HG03060 (cell line): Measurements from ENCODE around the gene DGKI.

ENCODE experiments used
- ATAC-seq: cut with Tn5 transposase; IDR thresholded peaks from one replicate; pipeline ENCODE4 v1.9.1; 2021; ENCODE audit warnings: low read depth, moderate number of reproducible peaks; ENCODE audit not compliant: unreplicated experiment

Gene DGKI

DNA sequence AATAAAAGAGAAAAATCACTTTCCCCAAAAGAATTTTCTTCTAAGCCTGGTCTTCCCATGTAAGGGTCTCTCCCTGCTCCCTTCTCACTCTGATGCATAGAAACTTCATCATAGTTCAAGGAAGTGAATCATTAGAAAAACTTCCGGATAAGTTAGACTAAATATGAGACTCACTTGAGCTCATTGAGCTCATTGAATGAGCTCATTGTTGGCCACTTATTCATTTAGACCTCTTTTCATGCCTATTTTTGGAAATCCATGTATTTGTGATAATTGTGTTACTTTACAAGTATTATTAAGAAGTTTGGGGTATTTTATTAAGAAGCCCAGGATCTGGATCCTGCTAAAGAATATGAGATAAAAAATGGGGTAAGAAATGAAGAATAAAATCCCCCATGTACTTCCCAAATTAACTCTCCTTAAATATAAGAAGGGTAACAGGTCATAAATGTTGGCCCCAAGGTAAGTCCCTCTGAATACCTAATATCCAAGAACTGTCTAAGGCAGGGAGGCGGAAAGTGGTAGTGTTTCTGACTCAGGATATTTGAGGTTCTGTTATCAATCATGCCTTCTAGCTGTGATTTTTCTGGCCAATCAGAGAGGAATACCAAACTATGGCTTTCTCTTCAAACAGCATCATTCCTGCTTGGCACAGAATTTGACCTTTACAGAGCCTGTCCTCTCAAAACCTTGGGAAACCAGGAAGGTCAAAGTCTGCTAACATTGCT lies 266.7 kb downstream of the DGKI start:
- ATAC-seq, result no peak

GRCh38 chr7:137578541-137578940 lies 268.2 kb downstream of the DGKI start:
- ATAC-seq, result no peak

- ATAC-seq, result no peak
Measured at GRCh38 chr7:137577184-137577583, 269.6 kb downstream of the DGKI start.

GRCh38 chr7:137576481-137576880 lies 270.3 kb downstream of the DGKI start:
- ATAC-seq, result no peak

DNA sequence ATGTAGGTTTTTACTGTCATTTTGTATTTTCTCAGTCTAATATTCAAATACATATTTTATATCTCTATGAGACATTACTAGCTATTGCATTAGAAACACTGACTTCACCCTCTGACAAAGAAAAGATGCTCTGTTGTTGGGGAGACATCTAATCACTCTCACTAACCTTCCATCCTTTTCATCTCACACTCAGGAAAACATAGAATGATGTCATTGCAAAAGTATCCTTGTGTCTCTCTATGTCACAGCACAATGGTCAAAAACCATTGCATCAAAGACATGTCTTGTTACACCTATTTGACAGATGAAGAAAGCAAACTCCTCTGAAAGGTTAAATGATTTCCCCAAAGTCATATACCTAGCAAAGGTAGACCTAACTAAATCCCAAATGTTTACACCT lies 272.0 kb downstream of the DGKI start:
- no peak for ATAC-seq

DNA sequence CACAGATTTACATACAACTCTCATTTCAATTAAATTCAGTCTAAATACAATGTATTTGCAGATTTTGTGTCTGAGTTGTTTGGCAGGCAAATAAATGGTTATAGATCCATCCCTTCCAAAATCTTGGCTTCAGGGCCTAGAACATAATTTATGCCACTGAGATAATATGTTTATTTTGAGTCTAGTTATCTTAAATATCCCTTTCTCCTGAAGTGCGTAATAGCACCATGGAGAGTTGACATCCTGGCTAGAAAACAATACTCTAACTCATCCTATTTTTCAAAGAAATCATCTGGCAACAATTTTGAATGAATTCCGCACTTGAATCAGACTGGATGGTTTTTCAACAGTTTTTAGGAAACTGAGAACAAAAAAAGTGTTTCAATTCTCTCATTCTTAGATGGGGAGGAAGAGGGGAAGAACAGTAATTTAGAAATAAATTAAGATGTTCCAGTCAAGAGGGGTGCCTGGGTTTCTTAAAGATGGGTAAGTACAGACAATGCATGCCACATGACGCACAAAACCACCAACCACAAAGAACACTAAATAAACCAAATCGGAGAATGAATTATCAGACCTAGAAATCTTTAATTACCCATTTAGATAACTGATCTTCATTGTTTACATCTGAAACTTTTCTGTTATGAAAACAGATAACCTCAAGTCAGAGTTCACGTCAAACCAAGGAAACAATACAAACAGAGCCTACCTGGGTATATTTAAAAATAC lies 274.6 kb downstream of the DGKI start:
- no peak for ATAC-seq

DNA sequence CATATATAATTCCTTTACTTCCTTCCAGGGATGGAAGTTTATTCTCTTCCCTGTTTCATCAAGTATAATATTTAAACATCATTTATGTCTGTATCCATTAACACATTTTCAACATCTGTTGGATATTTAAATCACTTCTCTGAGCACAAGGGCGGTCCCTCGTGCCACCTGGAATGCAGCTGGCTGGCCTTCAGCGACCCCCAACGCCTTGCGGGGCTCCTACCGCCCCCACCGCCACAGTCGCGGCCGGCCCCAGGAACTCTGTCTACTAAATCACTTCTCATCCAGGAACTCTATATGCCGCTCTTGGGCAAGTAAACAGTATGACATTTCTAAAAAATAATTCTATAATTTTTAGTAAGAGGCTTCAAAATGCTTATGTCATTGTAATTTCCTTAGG lies 282.1 kb downstream of the DGKI start:
- ATAC-seq, result no peak

DNA sequence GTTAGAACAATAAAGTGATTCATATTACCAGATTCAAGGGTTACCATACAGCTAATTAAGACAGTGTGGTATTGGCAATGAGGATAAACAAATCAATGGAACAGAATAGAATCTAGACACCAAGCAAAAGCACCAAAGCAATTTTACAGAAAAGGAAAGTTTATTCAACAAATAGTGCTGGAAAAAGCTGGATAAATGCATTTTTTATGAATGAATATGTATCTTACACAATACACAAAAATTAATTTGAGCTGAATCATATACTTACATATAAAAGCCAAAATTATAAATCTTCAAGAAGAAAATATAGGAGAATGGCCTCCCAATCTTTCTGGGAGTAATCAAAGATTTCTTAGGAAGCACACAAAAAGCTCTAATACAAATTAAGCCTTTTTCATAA lies 282.8 kb downstream of the DGKI start:
- ATAC-seq, result no peak

DNA sequence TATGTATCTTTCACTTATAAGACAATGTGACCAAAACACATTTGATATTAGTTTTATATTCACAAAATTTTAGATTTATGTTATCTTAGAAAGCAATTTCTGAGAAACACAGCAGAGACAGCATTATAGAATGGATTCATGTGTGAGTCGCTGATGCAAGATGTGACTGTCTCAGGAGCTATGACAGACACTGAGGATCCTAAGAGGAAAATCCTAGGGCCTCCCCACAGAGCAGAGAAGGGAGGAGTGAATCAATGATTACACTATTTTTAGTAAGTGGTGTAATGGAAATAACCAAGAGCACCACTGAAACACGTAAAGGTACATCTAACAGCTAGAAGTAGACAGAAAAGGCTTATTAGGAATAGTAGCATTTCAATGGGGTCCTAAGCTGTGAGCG lies 299.3 kb downstream of the DGKI start:
- no peak for ATAC-seq

- ATAC-seq, result no peak
Measured at GRCh38 chr7:137546671-137547070, 300.1 kb downstream of the DGKI start.

DNA sequence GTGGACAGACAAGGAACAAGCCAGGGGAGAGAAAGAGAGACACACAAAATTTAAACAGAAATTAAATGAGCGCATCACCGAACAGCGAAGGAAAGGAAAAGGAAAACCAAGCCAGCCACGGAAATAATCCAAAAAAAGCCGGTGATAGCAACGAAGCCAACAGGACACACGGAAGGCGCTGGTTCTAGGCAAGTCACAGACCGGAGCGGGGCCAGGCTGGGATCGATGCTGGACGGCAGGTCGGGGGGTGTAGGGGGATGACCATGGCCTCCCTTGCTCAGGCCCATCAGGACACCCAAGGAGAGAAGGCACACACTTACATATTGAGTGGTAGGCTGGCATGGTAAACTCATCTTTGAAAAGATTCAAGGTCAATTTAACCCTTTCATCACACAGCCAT lies 300.8 kb downstream of the DGKI start:
- no peak for ATAC-seq

DNA sequence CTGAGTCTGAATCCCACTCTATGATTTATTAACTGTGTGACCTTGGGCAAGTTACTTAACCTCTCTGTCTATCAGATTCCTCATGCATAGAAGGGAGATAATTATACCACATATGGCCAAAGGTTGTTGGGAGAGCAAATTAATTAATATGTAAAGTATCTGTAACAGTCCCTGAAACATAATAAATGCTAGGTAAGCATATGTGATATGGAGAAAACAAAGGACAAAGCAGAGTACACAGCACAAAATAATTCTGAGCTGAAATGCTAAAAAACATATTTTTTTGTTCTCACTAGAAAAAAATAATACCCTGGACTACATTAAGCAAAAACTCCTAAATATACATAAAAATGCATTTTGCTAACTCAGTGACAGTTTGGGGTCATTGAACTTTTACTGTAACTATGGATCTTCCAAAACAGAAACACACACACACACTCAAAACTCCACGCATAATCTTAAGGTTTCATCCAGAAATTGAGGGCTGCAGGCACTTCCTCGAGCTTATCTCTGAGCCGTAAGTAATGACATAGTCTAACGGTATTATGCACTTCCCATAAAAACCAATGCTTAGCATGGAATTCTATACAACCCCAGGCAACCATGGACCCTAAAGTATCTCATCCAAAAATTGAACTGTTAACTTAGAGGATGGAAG lies 301.6 kb downstream of the DGKI start:
- no peak for ATAC-seq

DNA sequence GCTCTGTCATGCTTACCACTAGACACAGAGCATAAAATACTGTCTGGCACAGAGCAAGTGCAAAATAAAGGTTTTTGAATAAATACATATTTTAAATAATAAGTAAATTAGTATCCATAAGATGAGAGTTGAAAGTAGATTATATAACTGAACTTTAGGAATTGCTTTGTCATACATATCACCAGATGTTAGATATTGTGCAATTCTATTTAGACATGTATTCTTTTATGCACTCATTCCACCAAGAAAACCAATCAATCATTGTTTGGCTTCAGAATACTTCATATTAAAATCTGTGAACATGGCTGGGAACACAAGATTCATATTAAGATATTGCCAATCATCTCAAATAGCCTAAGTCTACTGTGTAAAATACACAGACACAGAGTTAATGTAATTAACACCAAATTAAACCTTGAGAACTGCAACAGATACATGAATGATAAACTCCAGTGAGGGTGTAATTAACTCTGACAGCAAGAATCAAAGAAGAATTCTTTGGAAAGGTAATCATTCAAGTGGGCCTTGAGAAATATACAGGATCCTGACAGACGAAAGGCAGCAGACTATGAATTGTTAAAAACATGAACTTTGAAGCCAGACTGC lies 302.2 kb downstream of the DGKI start:
- no peak for ATAC-seq

- no peak for ATAC-seq
Measured at GRCh38 chr7:137539111-137539715, 307.6 kb downstream of the DGKI start.

DNA sequence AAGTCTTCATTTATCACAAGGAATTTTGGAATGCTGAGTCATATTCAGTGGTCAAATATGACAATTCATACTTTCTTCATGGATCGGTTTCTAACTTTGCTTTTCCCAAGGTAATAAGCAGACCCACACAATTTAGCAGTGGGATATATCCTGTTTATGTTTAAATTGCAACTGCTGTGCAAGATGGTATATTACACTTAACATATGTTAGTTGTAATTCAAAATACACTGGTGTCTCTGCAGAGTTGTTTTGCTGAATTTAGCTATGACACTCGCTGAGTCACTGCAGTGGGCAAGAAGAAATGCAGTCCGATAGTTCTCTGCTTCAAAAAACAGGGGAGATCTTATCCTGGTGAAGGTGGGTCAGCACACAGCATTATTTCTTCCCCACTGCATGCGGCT lies 308.4 kb downstream of the DGKI start:
- ATAC-seq, result no peak

- ATAC-seq, result no peak
Measured at GRCh38 chr7:137535579-137535978, 311.2 kb downstream of the DGKI start.

DNA sequence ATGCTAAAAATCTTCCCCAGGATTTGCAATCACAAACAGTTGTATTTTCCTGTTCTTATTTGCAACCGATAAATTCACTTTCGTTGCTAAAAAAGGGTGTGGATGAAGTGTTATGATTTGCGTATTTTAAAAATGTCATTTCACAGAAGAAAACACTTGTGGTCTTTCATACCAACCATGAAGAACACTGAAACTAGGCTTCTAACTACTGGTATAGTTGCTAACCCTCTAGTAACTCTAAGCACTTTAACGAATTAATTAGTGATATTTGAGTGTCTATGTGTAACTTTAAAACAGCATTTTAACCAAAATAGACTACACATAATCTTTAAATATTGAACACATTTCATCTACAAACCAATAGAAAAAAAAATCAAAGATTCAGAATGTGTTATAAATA lies 315.1 kb downstream of the DGKI start:
- ATAC-seq, result no peak

- ATAC-seq, result no peak
Measured at GRCh38 chr7:137527634-137528033, 319.1 kb downstream of the DGKI start.

GRCh38 chr7:137523171-137523570 lies 323.6 kb downstream of the DGKI start:
- no peak for ATAC-seq

GRCh38 chr7:137521451-137521850 lies 325.3 kb downstream of the DGKI start:
- no peak for ATAC-seq

- ATAC-seq, result no peak
Measured at GRCh38 chr7:137519947-137520346, 326.8 kb downstream of the DGKI start.
